ENCODE measurements around the gene UBASH3B. TPM values are rescaled to one million over a fixed set of nuclear protein-coding genes. Genes with fewer than 3 reads are reported as not detected.

The UBASH3B gene
- total RNA-seq, 1 experiment from 2014 or later: 46.8 TPM

DNA sequence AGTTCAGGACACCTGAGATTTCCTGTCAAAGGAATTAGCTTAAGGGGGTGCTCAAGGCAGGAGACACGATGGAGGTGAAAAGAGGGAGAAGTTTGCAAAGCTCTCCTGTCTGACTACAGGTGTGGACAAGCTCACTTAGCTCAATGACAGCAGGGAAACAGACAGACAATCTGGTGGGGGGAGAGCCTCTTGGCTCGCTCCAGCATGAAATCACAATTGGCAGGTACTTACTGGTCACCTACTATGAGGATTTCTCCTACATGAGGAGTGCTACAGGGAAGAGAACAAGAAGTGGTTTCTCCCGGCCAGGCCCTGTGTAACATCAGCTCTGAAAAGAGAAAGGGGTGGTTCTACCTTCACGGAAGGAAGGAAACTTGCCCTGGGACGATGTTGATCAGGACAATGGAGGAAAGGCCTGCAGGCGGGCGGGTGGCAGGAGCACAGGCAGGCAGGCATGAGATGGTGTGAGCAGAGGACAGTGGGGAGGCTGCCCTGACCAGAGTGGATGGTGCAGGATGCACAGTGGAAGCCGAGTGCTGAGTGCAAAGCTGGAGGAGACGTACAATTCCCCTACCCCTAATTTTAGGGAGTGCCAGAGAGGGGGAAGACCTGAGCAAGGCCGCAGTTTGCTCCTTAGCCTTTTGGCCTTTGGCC is 124.9 kb downstream of the UBASH3B start:
- no peak for DNase-seq (ENCODE audit: low spot score)

DNA sequence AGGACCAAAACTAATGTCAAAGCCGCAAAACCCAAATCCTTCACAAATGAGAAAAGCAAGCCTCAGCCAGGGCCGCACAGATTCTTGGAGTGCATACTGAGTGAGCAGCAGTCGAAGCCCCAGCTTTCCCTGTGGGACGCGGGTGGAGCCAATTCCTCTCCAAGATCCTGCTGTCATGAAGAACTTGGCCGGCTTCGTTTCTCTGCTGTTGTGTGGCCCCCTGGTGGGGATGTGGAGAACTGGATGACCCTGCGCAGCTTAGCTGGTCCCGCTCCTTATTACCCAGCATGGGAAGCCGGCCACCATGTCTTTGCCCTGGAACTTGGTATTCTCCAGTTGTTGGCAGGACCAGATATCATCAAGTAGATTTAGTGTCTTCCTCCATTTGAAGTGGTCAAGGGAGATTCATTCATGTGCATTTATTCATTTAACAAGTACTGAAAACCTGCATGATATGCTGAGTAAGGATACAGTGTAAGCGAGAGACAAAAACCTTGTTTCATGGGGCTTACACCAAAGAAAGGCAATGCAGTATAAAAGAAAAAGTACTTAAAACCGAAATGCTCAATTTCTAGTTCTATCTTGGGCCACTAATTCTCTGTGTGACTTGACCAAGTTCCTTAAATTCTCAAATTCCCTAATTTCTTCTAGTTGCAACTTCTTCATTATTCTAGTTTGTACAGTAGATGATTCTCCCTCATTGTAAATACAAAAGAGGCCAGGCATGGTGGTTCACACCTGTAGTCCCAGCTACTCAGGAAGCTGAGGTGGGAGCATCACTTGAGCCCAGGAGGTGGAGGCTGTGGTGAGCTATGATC is 126.1 kb downstream of the UBASH3B start:
- peak; percentile 96 for DNase-seq (ENCODE audit: low spot score)

DNA sequence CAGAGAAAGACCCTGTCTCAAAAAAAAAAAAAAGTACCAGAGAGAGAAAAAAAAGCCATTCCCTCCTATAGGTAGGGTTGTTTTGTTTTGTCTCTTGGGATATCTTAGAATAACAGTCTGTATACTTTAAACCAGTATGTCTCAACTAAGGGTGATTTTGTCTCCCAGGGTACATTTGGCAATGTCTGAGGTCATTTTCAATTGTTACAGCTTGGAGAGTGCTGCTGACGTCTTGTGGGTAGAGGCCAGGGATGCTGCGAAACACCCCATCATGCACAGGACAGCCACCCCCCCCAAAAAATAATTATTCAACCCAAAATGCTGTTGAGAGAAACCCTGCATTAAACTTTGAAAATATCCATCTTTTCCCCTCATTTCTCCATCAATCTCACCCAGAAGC is 126.7 kb downstream of the UBASH3B start:
- no peak for DNase-seq (ENCODE audit: low spot score)

DNA sequence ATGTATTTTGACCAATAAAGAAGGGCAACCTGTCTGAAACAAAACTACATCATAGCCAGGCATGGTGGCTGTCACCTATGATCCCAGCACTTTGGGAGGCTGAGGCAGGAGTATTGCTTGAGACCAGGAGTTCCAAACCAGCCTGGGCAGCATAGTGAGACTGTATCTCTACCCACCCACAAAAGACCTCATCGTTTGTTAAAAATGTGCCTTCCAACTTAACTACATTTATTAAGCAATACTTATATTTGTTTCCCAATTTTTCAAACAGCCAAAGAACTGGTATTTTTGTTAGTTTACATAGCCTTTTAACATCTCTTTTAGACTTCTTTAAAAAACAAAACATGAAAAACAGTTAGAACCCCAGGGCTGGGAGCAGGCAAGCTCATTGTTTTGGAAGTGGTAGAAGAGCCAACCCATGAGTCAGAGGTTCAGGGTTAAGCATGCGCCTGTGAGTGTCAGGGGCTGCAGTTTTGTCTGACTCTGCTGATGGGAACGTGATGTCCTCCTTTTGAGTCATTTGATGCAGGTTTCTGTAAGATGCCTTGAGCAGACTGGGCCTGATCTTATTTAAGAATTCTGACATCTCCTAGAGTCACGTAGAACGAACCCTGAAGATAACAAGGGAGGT is 128.9 kb downstream of the UBASH3B start:
- no peak for DNase-seq (ENCODE audit: low spot score)

DNA sequence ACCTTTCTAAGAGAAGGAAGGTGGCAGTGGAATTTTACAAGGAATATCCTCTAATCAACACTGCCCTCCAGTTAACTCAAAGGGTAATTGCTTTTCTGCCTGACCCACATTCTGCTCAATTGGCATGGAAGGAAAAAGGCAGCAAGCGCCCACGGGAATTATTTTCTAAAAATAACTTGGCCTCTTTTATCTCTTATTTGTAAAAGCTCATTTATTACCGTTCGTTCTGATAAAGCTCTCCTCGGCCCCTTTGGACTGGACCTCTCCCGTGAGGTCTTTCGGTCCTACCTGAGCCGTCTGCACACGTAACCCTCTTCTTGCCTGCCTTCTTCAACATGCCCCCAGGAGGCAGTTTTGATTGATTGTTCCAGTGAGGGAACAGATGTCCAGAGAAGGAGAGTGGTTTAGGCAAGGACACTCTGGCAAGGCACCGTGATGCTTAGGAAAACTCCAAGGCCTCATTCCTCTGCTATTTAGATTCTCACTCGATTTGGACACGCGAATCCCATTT is 129.6 kb downstream of the UBASH3B start:
- no peak for DNase-seq (ENCODE audit: low spot score)

DNA sequence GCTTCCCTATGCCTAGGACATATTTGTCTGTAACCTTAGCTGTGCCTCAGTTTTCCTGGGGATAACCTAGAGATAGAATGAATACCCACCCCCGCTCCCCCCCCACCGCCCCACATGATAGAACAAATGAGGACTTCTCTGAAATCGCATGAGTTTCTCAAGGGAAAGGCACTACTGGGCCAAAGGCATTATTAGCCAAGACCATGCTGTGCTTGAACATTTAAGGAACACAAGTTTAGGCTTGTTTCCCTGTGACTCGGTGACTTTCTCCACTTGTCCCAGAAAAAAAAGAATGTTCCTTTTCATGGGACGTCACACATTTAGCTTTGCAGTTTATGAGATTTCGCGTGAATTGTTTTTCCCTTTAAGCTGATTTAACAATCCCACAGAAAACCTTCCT is 131.4 kb downstream of the UBASH3B start:
- no peak for DNase-seq (ENCODE audit: low spot score)

DNA sequence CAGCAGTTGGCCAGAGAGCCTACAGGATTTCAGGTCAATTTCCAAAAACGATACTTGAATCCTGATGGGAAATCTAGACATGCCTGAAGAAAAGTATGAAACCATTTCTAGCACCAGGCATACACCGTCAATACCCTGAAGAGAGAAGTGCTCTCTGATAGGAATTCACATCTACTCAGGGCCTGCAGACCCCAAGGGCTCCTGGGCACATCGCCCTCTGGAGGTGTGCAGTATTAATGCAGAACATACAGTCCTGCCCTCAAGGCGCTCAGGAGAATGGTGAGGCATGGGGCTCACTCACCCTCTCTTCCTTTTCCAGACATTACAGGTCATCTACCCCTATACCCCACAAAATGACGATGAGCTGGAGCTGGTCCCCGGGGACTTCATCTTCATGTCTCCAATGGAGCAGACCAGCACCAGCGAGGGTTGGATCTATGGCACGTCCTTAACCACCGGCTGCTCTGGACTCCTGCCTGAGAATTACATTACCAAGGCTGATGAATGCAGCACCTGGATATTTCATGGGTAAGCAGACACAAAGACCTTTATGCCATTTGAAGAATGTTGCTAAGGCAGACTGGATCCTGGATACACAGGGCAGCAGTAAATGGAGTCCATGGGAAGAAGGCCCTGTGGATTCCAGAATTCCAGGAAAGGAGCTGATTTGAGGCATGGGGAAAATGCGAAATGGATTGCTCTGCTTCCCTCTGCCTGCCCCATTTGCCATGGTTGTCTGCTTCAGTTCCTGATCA is 133.4 kb downstream of the UBASH3B start:
- DNase-seq (ENCODE audit: low spot score): no peak

DNA sequence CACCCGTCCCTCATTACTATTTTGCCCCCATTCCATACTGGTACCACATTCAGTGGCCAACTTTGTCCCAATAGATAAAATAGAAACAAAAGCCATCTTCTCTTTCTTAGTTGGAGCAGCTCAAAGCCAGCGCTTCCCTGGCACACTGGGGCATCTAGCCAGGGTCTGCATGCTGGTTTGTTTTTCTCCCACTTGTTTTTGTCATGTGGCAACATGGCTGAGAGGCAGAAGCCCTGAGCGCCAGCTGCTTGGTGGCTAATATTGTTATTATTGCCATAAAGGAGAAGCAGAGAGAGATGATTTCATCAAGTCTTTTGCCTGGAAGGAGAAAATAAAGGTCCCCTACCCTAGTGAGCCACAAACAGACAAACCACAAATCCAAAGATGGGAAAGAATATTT is 134.4 kb downstream of the UBASH3B start:
- no peak for DNase-seq (ENCODE audit: low spot score)

DNA sequence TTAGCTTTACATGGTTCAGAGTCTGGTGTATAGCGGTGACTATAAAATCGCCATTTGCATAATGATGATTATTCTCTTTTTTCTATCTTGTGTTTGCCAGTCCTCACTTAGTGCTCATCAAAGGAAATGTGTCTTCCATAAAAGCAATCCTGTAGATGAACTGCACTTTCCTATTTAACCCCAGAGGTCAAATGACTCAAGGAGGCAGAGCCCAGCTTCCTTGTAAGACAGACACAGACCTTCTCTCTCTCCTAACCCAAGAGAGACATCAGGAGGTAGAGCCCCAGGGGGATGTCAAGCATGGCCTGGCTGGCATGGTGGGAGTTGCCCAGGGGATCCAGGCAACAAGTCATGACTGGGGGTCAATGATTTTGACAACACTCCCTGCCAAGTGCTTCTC is 135.9 kb downstream of the UBASH3B start:
- no peak for DNase-seq (ENCODE audit: low spot score)

DNA sequence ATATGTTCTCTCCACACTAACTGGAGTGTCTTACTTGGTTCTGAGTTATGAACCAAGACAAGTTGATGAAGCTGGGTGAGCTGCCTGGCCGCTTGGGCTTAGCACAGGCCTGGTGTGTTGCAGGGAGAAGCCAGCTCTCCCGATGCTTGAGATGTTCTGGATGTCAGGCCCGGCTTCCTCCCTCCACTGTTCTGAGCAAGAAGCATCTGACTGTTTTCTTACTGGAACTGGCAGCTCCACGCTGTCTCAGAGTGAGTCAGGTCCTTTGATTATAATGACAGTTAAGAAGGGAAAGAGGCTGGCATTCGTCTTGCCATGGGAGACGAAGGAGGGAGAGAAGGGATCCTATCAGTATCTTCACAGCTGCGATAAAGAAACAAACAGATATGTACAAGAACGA is 136.3 kb downstream of the UBASH3B start:
- no peak for DNase-seq (ENCODE audit: low spot score)

DNA sequence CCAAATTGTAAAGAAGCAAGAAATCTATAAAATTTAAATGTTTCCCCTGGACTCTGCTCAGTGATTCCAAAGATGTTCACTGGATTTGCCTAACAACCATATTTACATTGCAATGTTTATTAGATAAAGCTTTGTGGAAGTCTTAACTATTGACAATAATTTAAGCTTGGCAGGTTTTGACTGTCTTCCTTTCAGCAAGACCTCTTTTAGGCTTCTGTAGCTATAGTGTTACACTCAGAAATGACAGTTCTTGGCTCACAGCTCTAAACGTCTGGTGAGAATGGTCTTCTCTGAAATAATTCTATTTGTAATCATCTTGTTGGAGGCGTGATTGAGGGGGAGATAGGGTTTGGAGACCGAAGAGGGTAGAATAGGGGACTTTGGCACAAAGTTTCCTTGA is 138.0 kb downstream of the UBASH3B start:
- no peak for DNase-seq (ENCODE audit: low spot score)

DNA sequence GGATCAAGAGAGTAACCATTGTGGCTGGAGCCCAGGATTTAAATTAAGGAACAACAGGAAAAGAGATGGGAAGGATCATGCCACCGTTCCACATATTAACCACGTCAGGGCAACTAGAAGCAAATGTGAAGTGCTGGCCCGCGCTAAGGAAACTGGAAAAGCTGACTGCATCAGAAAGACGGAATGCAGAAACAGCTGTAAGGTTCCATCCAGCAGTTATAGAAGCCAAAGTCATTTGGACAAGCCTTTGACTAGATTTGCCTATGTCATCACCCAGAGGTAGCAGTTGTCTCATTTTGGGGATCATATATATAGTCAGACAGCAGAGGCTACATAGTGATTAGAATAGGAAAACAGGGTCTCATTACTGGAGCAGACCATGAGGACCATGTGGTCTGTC is 139.8 kb downstream of the UBASH3B start:
- no peak for DNase-seq (ENCODE audit: low spot score)

DNA sequence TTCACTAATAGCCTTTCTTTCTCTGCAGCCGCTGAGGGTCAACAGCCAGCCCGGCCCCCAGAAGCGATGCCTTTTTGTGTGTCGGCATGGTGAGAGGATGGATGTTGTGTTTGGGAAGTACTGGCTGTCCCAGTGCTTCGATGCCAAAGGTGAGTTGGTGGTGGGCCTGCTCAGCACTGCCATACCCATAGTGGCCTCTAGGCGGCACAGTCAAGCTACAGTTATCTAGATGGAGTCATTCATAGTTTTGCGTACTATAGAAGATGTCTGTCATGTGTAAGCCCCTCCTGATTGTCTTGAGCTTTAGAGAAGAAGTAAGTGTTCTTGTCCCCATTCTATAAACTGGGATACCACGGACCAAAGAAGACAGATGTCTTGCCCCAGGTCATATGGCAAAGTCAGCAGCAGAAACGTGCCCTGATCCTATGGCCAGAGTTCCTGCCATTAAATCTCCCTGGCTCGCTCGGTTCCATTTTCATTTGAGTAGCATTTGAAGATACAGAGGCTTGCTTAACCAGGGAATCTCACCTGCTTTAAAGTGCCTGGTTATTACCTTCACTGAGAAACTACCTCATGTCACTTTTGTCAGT is 140.7 kb downstream of the UBASH3B start:
- peak; percentile 66 for DNase-seq (ENCODE audit: low spot score)

DNA sequence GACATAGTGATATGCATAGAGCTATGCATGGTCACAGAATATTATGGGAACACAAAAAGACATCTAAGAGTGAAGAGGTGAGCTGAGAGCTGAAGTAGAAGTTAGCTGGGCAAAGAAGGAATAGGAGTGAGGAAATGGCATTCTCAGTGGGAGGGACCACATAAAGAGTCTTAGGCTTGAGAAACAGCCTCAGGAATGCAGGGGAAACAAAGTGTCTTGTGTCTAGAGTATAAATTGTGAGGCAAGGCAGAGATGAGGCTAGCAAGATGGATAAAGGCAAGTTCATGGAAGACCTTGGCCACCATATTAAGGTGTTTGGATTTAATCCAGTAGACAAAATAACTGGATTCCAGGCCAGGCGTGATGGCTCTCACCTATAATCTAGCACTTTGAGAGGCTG is 142.1 kb downstream of the UBASH3B start:
- no peak for DNase-seq (ENCODE audit: low spot score)

DNA sequence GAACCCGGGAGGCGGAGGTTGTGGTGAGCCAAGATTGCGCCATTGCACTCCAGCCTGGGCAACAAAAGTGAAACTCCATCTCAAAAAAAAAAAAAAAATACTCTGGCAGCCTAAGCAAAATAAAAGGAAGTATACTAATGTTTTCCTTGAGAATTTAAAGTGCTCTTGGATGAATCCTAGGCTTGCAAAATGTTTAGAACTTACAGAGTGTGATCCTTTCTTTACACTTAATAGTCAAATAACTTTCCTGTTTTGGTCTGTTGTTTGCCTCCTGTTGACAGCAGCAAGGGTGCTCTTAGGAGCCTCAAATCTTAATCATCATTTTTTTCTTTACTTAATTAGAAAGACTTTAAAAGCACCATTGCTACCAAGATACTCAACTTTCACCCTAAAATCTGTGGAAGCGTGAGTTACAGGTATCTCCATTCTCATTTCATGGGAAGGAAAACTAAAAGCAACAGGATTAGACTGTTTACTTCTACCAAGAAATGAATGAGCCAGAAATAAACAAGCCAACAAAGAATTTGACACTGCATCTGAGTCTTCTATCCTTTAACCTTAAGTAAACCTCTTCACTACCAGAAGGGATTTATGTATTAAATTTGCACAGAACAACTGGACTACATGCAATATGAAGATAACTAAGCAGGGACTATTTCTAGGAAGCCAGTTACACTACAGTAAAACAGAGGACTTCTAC is 144.0 kb downstream of the UBASH3B start:
- no peak for DNase-seq (ENCODE audit: low spot score)

DNA sequence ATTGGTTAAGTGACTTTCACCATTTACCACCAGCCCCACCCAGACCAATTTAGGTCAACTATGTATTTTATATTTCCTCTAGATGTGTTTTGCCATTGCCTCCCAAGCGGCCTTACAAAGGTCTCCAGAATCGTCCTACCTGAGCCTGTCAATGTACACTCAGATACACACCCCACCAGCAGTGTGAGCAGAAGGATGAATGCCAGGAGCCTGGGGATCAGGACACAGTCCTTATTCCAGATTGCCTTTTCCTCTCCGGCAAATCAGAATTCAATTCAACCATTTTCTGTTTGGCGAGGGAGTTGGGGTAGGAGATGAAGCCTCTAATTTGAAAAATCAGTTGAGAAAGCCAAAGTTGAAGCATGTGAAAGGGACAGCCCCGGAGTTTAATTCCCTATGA is 147.4 kb downstream of the UBASH3B start:
- no peak for DNase-seq (ENCODE audit: low spot score)

DNA sequence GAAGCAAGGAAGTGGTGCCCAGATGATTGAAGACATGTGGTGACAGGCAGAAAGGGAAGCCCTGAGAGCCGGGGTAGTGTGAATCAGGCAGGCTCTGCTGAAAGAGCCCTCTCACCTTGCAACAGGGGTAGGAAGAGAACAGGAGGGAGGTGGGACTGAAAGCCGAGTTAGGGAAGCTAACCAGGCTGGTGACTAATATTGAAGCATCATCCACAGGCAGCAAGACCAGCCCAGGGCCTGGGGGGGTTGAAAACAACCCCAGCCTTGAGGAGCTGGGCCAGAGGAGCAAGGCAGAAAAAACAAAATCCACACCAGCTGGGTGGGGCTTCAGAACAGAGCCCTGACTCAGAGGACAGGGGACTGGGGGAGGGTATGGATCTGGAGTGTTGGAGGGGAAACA is 147.8 kb downstream of the UBASH3B start:
- no peak for DNase-seq (ENCODE audit: low spot score)

DNA sequence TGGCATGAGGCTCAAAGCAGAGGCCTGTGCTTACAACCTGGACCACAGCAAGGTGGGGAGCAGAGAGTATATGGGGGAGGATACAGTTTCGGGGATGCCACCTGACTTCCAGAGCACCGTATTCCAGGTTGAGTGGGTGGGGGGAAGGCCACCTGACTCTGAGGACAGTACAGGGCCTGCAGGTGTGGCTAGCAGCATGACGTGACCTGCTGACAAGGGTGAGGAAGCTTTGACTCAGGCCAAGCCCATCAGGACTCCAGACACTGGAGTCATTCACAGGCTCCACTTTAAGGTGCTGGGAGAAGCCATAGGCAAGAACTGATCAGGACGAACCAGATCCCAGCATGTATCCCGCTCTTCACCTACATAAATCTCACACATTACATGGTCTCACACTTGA is 148.2 kb downstream of the UBASH3B start:
- DNase-seq (ENCODE audit: low spot score): no peak

DNA sequence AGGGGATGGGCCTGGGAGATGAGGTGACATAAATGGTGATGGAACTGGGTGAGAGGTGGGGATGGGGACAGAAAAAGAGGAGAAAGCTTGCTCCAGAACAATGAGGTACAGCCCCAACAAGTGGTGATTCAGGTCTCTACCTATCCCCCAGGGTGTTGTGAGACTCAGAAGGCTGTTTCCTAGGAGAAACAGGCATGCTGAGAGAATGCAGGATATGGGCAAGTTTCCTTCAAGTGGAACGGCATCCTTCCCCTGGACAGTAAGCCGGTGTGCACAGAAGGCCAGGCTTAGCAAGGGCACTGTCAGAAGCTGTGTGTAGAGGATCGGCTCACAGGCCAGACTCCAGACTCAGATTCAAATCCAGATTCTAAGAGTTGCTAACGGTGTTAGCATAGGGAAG is 148.6 kb downstream of the UBASH3B start:
- DNase-seq (ENCODE audit: low spot score): no peak

DNA sequence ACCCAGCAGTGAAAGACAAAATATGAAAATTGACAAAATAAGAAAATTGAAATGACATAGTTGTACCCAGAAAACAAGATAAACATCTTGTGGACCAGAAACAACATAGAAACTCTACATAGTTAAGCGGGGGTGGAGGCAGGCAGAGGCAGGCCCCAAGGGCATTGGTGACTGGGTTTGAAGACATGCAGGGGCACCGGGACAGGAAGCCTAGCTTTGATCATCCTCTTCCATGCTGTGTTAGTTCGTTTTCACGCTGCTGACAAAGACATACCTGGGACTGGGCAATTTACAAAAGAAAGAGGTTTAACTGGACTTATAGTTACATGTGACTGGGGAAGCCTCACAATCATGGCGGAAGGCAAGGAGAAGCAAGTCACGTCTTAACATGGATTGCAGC is 149.3 kb downstream of the UBASH3B start:
- no peak for DNase-seq (ENCODE audit: low spot score)
